Measurements from ENCODE around the gene METTL24.

Gene METTL24

DNA sequence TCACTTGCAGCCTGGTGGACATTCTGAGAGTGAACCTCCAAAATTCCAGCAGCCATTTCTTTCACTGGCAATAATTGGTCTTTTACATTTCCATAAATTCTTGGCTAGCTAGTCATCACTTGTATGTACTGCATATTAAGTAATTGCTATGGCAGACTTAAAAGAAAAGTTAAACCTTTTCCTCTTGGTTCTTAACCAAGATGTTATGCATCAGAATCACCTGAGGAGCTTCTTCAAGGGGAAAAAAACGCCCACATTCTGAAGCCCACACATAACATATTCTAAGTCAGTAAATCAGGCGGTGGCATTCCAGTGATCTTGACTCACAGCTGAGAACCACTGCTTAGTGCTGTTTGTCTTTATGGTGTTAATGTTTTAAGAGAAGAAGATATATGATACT is 140.9 kb downstream of the METTL24 start:
- DNase-seq = no peak
- intact Hi-C loops (cut with DNase I) = no loop called here

GRCh38 chr6:110216140-110216539 is 142.0 kb downstream of the METTL24 start:
- intact Hi-C loops (cut with DNase I) = no loop called here
- no peak for DNase-seq

DNA sequence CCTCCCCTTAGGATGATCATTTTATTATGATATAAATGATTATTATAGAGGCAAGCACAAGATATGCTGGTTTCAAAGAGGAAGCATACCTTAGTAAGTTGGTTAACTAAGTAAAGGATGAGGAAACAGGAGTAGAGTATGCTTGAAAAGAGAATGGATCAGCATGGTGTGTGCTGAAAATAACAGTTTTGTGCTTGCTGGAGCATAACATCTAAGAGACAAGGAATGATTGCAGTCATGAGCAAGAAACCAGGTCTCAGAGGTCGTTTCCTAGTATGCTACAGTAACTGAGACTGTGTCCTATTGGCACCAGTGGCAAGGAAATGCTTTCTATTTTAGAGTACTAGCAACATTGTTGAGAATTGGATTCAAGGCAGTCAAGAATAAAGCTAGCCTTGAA is 143.8 kb downstream of the METTL24 start:
- intact Hi-C loops (cut with DNase I) = no loop called here
- DNase-seq = no peak

- intact Hi-C loops (cut with DNase I) = no loop called here
- DNase-seq = no peak
Measured at GRCh38 chr6:110211753-110212152, 146.4 kb downstream of the METTL24 start.

DNA sequence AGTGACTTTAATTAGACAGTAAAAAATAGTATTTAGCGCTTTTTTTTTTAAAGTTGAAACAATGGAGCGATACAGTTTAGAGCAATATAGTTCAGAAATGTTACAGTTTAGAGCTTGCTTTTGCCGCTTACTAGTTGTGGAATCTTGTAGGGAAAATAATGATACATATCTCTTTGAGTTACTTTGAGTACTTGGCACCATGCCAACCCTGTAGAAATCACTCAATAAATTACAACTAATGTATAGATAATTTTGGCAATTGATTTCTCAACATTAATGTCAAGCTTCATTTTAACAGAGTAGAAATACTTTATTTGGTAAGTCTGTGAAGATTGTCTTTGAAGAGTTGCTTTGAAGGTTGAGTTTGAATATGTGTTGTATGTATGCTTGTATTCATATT is 150.5 kb downstream of the METTL24 start:
- no peak for DNase-seq

GRCh38 chr6:110201151-110201884 is 156.8 kb downstream of the METTL24 start:
- intact Hi-C loops (cut with DNase I) = no loop called here
- no peak for DNase-seq

More for the DNA sequence above, 150.5 kb downstream of the METTL24 start:
- intact Hi-C loops (cut with DNase I) = no loop called here

GRCh38 chr6:110198561-110198960 is 159.6 kb downstream of the METTL24 start:
- DNase-seq = no peak
- intact Hi-C loops (cut with DNase I) = no loop called here

GRCh38 chr6:110196874-110197273 is 161.3 kb downstream of the METTL24 start:
- DNase-seq = no peak
- intact Hi-C loops (cut with DNase I) = no loop called here

DNA sequence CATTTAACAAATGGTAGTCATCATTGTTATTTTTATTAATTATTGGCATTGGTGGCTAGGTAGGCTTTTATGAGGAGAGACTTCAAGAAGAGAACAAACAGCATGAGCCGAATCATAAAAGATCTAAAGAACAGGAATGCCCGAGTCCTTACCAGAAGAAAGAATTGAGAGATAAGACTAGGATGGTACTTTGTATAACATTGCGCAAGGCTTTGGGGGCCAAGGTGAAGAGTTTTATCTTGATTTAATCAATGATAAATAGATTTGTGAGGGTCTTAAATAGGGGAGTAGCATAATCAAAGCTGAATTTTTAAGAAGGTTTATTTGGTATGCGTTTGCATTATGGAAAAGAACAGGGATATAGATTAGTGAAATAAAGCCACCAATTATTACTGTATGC is 162.5 kb downstream of the METTL24 start:
- intact Hi-C loops (cut with DNase I) = no loop called here

More for the DNA sequence above, 162.5 kb downstream of the METTL24 start:
- DNase-seq = no peak
